ENCODE results near the gene POLE3. TPM values are rescaled to one million over a fixed set of nuclear protein-coding genes. Genes with fewer than 3 reads are reported as not detected.
"Not testable (repeated sequence)": the region's sequence is repeated elsewhere in the genome, so short reads cannot be mapped to it uniquely, and the experiment has no call there.

POLE3 gene
- total RNA-seq, 1 donor from 2014 or later: 22.6 TPM

GRCh38 chr9:113409883-113410206 is 630 bp downstream of the POLE3 start:
- ATAC-seq: no peak
- DNase-seq (ENCODE audit: missing footprints): no peak
- intact Hi-C loops (cut with DNase I): loop anchor here (10.0 kb wide), 2 partner anchors 255 to 475 kb away; partner anchors contain the start of gene SLC31A2

GRCh38 chr9:113409481-113409880 is 994 bp downstream of the POLE3 start:
- DNase-seq (ENCODE audit: missing footprints) (no peak), ATAC-seq (no peak)
- intact Hi-C loops (cut with DNase I): loop anchor here (10.0 kb wide), 1 partner anchor 255 kb away; the partner anchor contains the start of gene SLC31A2

DNA sequence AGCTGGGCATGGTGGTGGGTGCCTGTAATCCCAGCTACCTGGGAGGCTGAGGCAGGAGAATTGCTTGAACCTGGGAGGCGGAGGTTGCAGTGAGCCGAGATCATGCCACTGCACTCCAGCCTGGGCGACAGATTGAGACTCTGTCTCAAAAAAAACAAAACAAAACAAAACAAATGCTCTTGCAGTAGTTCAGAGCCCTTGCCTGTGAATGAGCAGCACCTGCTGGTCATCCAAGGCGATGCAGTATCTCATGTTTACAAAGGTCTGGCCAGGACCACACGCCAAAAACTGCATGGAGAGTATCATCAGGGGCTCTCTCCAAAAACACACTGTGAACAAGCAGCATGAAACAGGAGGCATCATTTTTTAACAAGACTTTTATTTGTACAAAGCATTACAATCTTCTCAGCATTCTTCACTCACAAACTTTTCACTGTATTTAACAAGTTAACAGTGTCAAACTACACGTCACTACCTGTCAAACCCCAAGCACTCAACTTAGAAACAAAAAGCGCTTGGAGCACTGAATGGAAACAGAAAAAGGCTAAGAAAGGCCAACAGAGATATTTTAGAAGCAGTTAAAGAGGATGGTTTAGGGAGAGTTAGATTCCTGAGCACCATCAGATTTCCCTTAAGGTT is 3.5 kb downstream of the POLE3 start:
- intact Hi-C loops (cut with DNase I): loop anchor here (1.0 to 10.0 kb wide), 2 partner anchors 98 to 252 kb away; partner anchors contain the start of gene SLC31A2

DNA sequence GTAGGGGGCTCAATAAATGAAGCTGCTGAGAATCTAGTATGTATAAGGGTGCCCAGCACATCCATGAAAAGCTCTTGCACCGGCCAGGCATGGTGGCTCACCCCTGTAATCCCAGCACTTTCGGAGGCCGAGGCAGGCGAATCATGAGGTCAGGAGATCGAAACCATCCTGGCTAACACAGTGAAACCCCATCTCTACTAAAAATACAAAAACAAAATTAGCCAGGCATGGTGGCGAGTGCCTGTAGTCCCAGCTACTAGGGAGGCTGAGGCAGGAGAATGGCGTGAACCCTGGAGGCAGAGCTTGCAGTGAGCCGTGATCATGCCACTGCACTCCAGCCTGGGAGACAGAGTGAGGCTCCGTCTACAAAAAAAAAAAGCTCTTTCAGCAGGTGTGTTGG is 4.1 kb downstream of the POLE3 start:
- not testable (repeated sequence) for ATAC-seq; DNase-seq (ENCODE audit: missing footprints)

More for the DNA sequence above, 3.5 kb downstream of the POLE3 start:
- ATAC-seq; DNase-seq (ENCODE audit: missing footprints): not testable (repeated sequence)

DNA sequence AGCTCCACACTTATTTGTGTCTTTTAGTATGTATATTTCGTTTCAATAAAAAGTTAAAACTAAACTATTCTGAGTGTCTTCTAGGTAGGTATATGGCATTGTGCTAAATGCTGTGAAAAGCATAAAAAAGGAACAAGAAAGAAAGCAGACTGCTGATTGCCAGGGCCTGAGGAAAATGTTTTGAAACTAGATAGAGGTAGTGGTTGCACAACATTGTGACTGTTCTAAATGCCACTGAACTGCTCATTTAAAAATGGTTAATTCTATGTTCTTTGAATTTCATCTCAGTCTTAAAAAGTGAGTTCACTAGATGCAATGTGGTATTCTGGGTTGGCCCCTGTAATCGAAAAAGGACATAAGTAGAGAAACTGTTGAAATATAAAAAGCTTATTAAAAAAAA is 6.8 kb downstream of the POLE3 start:
- ATAC-seq: no peak
- DNase-seq (ENCODE audit: missing footprints): no peak
- intact Hi-C loops (cut with DNase I): loop anchor here (5.0 to 10.0 kb wide), 3 partner anchors 184 to 254 kb away; partner anchors contain the start of gene SLC31A2

More for the DNA sequence above, 4.1 kb downstream of the POLE3 start:
- intact Hi-C loops (cut with DNase I): loop anchor here (10.0 kb wide), 1 partner anchor 252 kb away; the partner anchor contains the start of gene SLC31A2

- peak; percentile 100 for DNase-seq (ENCODE audit: missing footprints)
- ATAC-seq: peak; percentile 99
- intact Hi-C loops (cut with DNase I): loop anchor here (2.0 to 10.0 kb wide), 5 partner anchors 90 to 256 kb away; partner anchors contain the start of genes CDC26, PRPF4 and SLC31A2
Measured at GRCh38 chr9:113401027-113401792, 9.3 kb downstream of the POLE3 start, which contains the start of gene ALAD. Gene ALAD, minus strand, starts transcription at chr9:113401284. Its CDS starts 7,725 bp downstream, at chr9:113393559.

DNA sequence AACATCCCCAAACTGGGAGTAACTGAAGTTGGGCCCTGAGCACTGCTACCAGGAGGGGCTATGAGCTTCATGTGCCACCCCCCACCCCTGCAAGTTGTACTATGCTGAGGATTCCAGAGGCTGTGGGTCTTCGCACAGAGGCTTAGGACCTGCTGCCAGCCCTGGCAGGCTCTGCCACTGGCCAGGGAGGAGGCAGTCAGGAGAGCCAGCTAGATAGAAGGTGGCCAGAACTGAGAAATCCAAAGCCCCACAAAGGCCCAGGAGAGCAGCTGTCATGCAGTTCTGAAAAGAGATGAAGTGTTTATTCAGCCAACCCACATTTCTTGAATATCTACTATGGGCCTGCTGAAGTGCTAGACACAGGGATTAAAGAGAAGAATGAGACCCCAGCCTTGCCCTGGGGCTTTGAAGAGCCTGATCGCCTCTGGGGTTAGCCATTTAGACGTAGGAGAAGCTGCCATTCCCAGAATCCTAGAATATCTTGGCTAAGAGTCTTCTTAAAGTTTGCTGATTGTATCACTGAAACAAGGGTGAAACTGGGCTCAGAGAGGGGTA is 10.8 kb downstream of the POLE3 start:
- intact Hi-C loops (cut with DNase I): loop anchor here (2.0 to 10.0 kb wide), 5 partner anchors 89 to 258 kb away; partner anchors contain the start of genes CDC26, PRPF4 and SLC31A2
- DNase-seq (ENCODE audit: missing footprints) (no peak), ATAC-seq (no peak)

GRCh38 chr9:113398796-113399195 is 11.7 kb downstream of the POLE3 start:
- ATAC-seq: no peak
- intact Hi-C loops (cut with DNase I): loop anchor here (1.0 kb wide), 1 partner anchor 54 kb away; no protein-coding TSS in a partner anchor
- DNase-seq (ENCODE audit: missing footprints): no peak

- ATAC-seq: no peak
- no peak for DNase-seq (ENCODE audit: missing footprints)
- intact Hi-C loops (cut with DNase I): no loop called here
Measured at GRCh38 chr9:113397203-113397631, 13.3 kb downstream of the POLE3 start.

GRCh38 chr9:113395000-113395861 is 15.2 kb downstream of the POLE3 start:
- DNase-seq (ENCODE audit: missing footprints) (no peak), ATAC-seq (no peak)
- intact Hi-C loops (cut with DNase I): no loop called here

- DNase-seq (ENCODE audit: missing footprints) (no peak), ATAC-seq (no peak)
- intact Hi-C loops (cut with DNase I): no loop called here
Measured at GRCh38 chr9:113393281-113393680, 17.2 kb downstream of the POLE3 start.

DNA sequence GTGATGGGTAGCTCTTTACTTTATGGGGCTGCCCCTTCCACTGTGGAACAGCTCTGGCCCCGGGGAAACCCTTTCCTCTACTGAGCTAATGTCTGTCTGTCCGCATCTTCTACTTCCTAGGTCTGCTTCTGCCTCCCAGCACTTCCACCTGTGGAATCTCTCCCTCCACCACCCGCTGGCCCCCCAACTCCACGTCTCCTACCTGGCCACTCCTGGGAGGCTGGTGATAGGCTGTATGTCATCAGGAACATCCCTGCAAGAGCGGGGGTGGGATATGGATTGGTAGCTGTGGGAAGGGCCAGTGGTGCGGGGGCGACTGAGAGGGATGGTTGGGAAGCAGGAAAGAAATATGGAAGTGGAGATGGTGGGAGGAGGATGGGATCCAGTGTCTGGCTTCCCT is 18.6 kb downstream of the POLE3 start:
- intact Hi-C loops (cut with DNase I): no loop called here
- no peak for ATAC-seq
- DNase-seq (ENCODE audit: missing footprints): no peak

- DNase-seq (ENCODE audit: missing footprints) (no peak), ATAC-seq (no peak)
- intact Hi-C loops (cut with DNase I): no loop called here
Measured at GRCh38 chr9:113390192-113390960, 20.1 kb downstream of the POLE3 start.

DNA sequence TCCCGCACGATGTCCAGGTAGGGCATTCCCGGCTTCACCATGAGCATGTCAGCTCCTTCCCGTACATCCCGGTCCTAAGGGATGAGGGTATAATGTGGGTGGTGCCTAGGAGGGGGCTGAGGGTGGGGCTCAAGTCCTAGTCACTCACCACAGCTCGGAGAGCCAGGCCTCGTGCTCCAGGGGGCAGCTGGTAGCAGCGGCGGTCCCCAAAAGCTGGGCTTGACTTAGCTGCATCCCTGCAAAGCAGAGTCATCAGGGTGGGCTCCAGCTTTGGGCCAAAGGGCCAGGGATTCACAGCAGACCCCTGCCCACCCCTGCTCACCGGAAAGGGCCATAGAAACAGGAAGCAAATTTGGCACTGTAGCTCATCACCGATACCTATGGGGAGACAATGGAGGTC is 21.0 kb downstream of the POLE3 start:
- ATAC-seq (no peak), DNase-seq (ENCODE audit: missing footprints) (no peak)
- intact Hi-C loops (cut with DNase I): no loop called here

DNA sequence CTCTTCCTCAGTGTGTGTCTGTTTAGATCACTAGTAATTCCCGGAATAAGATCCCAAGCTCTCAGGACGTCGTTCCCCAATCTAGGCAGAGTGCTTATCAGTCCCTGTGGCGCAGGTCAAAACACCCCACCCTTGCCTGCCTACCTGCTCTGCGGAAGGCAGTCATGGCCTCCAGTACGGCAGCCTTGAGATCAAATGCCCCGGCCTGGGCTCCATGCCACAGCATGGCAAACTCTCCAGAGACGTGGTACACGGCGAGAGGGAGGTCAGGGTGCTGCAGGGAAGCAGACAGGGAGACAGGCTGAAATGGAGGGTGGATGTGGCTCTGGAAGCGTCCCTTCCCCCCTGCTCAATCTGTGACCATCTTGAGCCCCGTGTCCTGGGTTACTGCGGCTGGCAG is 21.6 kb downstream of the POLE3 start:
- ATAC-seq: no peak
- no peak for DNase-seq (ENCODE audit: missing footprints)
- intact Hi-C loops (cut with DNase I): no loop called here

DNA sequence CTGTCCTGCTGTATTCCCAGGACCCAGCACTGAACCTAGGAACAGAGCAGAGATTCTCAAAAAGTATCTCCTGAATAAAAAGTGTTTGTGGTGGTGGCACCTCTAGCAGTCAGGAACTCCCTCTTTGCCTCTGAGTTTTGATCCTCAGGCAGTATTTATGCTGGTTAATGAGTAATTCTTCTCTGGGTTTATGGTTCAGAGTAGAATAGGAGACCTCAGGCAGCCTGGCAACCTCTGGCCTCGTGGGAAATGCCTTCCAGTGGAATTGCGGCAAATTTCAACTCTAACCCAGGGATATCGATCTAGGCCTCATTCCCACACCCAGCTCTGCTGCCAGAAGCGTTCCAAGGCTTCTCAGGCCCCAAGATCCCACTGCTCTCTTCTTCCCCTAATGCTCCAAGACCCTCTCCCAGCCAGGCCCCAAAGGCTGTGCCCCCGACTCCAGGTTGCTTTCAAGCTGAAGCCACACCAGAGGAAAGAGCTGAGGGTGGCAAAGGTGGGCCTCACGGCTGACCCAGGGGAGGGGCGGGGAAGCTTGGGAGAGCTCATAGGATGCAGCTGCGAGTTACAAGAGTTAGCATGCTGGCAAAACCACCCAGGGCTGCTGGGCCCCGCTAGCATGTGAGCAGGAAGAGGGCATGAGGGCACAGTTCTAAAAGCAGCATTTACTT is 22.8 kb downstream of the POLE3 start:
- DNase-seq (ENCODE audit: missing footprints): no peak
- intact Hi-C loops (cut with DNase I): no loop called here
- ATAC-seq: no peak
